ENCODE data around the gene IHH.

DNA sequence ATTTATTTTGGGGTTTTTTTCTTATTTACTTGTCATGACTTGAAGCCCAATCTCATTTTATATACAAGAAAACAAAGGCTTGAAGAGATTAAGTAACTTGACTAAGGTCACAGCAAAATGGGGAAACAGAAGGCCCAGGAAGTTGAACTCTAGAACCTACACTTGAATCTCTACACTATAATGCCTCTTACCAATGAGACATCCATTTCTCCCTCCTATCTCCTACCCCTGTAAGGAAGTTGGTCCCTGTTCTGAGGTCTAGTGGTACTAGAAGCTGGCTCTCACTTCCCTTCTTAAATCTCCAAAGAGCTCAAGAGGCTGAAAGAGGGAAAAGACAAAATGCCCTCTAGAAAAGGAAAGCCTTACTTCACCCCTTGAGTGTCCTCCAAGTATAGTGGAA is 25.5 kb upstream of the IHH start:
- TF ChIP-seq, protein P1, sequence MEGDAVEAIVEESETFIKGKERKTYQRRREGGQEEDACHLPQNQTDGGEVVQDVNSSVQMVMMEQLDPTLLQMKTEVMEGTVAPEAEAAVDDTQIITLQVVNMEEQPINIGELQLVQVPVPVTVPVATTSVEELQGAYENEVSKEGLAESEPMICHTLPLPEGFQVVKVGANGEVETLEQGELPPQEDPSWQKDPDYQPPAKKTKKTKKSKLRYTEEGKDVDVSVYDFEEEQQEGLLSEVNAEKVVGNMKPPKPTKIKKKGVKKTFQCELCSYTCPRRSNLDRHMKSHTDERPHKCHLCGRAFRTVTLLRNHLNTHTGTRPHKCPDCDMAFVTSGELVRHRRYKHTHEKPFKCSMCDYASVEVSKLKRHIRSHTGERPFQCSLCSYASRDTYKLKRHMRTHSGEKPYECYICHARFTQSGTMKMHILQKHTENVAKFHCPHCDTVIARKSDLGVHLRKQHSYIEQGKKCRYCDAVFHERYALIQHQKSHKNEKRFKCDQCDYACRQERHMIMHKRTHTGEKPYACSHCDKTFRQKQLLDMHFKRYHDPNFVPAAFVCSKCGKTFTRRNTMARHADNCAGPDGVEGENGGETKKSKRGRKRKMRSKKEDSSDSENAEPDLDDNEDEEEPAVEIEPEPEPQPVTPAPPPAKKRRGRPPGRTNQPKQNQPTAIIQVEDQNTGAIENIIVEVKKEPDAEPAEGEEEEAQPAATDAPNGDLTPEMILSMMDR (conservative IDR thresholded peaks at IDR 0.05; ENCODE audit: low read depth, low read length): no peak
- no peak for TF ChIP-seq EZH2 (IDR thresholded peaks at IDR 0.05; ENCODE audit: low read length, unreplicated experiment)

Measured in PC-3 (cell line).